Stimulated activated naive B cell treated with anti-CD40 and anti-IgM and Interleukin-4, amounts not matched to agents 10 μg/mL and 1 μg/mL and 100 μg/mL, for 72 hours (primary cell): Measurements from ENCODE around the gene FOXP1.

Source experiments
- ATAC-seq, 2 donors: fragments of 150-1000 bp; cut with Tn5 transposase; replicated peaks; 2 replicates each; pipeline ENCODE4 v1.10.0; 2021; ENCODE audit warnings: moderate library complexity in 1 of 2
- DNase-seq: peaks from one replicate; pipeline ENCODE4 v3.0.0; 2021
- H3K27ac Mint-ChIP-seq: one replicate; pipeline ENCODE4 v1.8.0; 2022; ENCODE audit warnings: mild to moderate bottlenecking, mixed read lengths
- H3K27me3 Mint-ChIP-seq, 2 donors: one replicate each; pipeline ENCODE4 v1.8.0; 2022; ENCODE audit warnings: mixed read lengths in 2 of 2
- H3K36me3 Mint-ChIP-seq, 2 donors: one replicate each; pipeline ENCODE4 v1.8.0; 2022; ENCODE audit warnings: mixed read lengths in 2 of 2, mild to moderate bottlenecking in 1 of 2
- H3K4me1 Mint-ChIP-seq, 2 donors: one replicate each; pipeline ENCODE4 v1.8.0; 2022; ENCODE audit warnings: mixed read lengths in 2 of 2, mild to moderate bottlenecking in 1 of 2
- H3K4me3 Mint-ChIP-seq, 2 donors: one replicate each; pipeline ENCODE4 v1.8.0; 2022; ENCODE audit warnings: mild to moderate bottlenecking in 2 of 2, mixed read lengths in 2 of 2, moderate library complexity in 1 of 2
- H3K9me3 Mint-ChIP-seq, 2 donors: one replicate each; pipeline ENCODE4 v1.8.0; 2022; ENCODE audit warnings: mixed read lengths in 2 of 2, mild to moderate bottlenecking in 1 of 2

Gene FOXP1

DNA sequence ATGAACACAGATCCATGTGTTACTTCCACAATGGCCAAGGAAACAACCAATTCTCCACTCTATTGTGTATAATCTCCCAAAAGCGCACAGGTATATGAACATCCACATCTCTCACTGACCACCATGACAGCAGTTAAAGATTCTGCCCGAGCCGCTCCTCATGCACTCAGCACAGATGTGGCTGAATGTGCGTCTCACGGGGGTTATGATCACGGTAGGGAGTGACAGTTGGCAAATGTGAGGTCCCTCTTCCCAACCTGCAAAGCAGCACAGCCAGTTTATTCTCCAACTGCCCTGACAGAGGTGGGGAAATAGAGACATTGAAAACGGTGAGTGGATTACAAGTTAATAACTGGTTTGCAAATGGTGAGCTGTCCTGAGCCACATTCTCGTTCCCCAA lies 17.6 kb downstream of the FOXP1 start:
- ATAC-seq (no peak), DNase-seq (no peak)
- Mint-ChIP-seq H3K4me1 (peaks cover 50 to 84% of the 10 kb centered on the region in 2 donors), H3K9me3 (no peaks in the 10 kb centered on the region), H3K27ac (no peak overlapping the region), H3K27me3 (no peaks in the 10 kb centered on the region), H3K36me3 (peaks cover 32 to 55% of the 10 kb centered on the region in 2 donors), H3K4me3 (no peak overlapping the region)

DNA sequence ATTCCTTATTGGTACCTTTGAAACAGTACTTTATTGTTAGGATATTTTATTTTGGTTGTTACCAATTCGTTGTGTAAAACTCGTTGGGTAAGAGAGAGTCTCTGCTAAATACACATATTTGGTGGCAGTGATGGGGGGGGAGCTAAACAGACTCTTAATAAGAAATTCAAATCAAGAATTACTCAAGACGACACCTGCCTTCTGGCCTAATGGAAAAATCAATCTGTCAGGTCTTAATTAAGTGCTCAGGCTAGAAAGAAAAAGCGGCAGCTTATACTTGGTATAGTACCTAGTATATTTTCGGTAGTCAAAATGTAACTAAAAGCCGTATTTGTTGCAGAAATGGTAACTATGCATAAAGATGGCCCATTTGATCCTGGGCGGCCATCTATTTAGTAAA lies 18.2 kb downstream of the FOXP1 start:
- peak overlapping the region; percentile 91 for H3K27ac Mint-ChIP-seq
- peaks cover 31 to 56% of the 10 kb centered on the region in 2 donors for H3K36me3 Mint-ChIP-seq
- no peaks in the 10 kb centered on the region for H3K27me3 Mint-ChIP-seq
- ATAC-seq = no peak
- H3K4me3 Mint-ChIP-seq = no peak overlapping the region
- no peak for DNase-seq
- peaks cover 52 to 86% of the 10 kb centered on the region in 2 donors for H3K4me1 Mint-ChIP-seq
- H3K9me3 Mint-ChIP-seq = no peaks in the 10 kb centered on the region

DNA sequence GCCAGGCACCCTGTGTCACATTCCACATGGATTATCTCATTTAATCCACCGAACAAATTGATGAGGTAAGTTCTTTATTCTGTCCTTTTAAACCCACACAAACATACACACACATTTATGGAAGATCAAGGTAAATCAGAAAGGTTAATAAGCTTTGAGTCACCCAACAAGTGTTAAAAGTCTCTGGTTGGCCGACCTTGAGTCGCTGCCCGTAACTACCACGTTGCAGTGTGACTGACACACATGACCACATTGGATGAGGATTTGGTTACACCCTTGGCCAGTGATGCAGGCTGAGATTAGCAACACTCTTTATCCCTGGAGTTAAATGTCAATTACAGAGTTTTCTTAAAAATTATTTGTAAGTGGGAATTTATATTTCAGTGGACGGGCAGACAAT lies 19.2 kb downstream of the FOXP1 start:
- DNase-seq (peak; percentile 25), ATAC-seq (peak; percentile 89 to 90)
- Mint-ChIP-seq H3K4me1 (peaks cover 56 to 83% of the 10 kb centered on the region in 2 donors), H3K27ac (peak overlapping the region; percentile 91), H3K27me3 (no peaks in the 10 kb centered on the region), H3K4me3 (peak overlapping the region; percentile 59 to 61), H3K36me3 (peaks cover 28 to 56% of the 10 kb centered on the region in 2 donors), H3K9me3 (no peaks in the 10 kb centered on the region)

DNA sequence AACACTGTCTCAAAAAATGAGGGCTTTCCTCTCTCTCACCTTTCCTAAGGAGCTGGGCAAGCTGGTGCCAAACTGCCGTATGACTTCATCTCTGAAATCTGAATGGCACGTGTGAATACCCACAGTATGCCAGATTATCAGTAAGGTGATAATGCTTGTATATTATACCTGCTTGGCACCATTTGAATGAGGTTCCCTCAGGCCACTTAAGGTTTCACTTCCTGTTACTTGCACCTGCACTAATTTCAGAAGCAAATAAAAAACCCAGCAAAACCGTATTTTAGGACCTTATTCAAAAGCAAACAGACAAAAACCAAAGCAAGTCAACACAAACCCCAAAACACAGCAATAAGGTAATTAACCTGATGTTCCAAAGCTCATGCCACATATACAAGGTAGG lies 19.7 kb downstream of the FOXP1 start:
- H3K4me1 Mint-ChIP-seq = peaks cover 54 to 81% of the 10 kb centered on the region in 2 donors
- peaks cover 25 to 54% of the 10 kb centered on the region in 2 donors for H3K36me3 Mint-ChIP-seq
- H3K9me3 Mint-ChIP-seq = no peaks in the 10 kb centered on the region
- ATAC-seq (peak; percentile 87), DNase-seq (peak; percentile 32)
- peak overlapping the region; percentile 59 to 61 for H3K4me3 Mint-ChIP-seq
- H3K27me3 Mint-ChIP-seq = no peaks in the 10 kb centered on the region
- H3K27ac Mint-ChIP-seq = peak overlapping the region; percentile 91

DNA sequence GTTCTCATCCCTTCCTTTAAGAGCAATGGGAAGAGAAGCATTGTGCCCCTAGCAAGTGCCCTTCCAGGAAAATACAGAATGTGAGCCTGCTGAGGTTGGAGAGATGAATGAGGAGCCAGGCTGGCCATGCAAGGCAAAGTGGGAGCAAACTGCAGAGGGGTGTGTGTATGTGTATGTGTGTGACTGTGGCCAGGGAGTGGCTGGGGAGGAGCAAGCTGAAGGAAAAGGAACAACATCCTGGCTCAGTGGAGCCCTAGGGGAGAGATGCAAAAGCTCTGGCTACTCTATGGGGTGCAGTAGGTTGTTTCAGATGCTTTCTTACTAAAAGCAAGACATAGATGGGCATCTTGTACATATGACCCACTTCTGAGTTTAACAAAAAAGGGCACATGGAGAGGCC lies 20.6 kb downstream of the FOXP1 start:
- Mint-ChIP-seq H3K36me3 (peaks cover 25 to 59% of the 10 kb centered on the region in 2 donors), H3K27me3 (no peaks in the 10 kb centered on the region), H3K4me3 (no peak overlapping the region), H3K4me1 (peaks cover 50 to 73% of the 10 kb centered on the region in 2 donors), H3K9me3 (no peaks in the 10 kb centered on the region), H3K27ac (no peak overlapping the region)
- ATAC-seq (no peak), DNase-seq (no peak)

DNA sequence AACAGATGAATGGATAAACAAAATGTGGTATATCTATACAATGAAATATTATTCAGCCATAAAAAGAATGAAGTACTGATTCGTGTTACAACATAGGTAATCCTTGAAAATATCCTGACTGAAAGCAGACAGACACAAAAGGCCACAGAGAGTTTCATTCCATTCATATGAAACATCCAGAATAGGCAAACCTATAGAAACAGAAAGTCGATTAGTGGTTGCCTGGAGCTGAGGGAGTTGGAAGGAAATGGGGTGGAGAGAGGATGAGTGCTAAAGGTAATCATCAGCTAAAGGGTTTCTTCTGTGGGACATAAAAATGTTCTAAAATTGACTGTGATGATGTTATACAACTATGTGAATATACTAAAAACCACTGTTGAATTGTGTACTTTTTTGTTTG lies 22.9 kb downstream of the FOXP1 start:
- Mint-ChIP-seq H3K36me3 (peaks cover 22 to 49% of the 10 kb centered on the region in 2 donors), H3K4me3 (no peak overlapping the region), H3K27me3 (no peaks in the 10 kb centered on the region), H3K27ac (no peak overlapping the region), H3K9me3 (no peaks in the 10 kb centered on the region), H3K4me1 (peaks cover 39 to 69% of the 10 kb centered on the region in 2 donors)
- ATAC-seq (no peak), DNase-seq (no peak)

DNA sequence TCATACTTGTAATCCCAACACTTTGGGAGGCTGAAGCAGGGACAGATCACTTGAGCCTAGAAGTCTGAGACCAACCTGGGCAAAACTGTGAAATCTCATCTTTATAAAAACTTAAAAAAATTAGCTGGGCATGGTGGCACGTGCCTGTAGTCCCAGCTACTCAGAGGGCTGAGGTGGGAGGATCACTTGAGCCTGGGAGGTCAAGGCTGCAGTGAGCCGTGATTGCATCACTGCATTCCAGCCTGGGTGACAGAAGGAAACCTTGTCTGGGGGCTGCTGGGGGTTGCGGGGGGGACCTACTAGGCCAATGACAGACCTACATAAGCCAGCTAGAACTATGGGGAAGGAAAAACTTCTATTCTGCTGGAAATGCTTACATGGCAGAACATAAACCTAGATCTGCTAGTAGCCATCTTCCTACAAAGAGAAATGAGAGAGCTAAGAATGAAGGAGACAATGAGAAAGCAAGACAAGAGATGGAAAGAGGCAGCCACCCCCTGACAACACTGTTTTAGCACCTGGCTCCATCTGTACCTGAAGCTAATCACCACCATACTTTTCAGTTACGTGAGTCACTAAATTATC lies 23.9 kb downstream of the FOXP1 start:
- Mint-ChIP-seq H3K4me3 (no peak overlapping the region), H3K9me3 (no peaks in the 10 kb centered on the region), H3K4me1 (peaks cover 34 to 66% of the 10 kb centered on the region in 2 donors), H3K27me3 (no peaks in the 10 kb centered on the region), H3K27ac (peak overlapping the region; percentile 56), H3K36me3 (peaks cover 20 to 39% of the 10 kb centered on the region in 2 donors)
- ATAC-seq (no peak), DNase-seq (no peak)

DNA sequence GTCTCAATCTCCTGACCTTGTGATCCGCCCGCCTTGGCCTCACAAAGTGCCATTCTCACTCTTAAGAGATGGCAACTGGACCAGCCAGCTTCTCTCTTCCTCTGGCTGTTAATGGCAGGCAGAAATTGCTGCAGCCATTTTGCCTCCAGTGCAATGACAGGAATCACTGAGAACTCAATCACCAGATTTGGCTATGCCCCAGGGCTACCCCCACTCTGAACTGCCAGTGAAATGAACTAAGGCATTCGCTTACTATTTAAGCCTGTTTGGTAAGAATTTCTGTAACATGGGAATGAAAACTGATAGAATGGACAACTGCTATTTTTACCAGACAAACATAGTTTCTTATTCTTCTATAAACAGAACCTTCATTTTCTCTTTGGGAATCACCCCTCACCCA lies 24.5 kb downstream of the FOXP1 start:
- Mint-ChIP-seq H3K27ac (peak overlapping the region; percentile 25), H3K36me3 (peaks cover 20 to 33% of the 10 kb centered on the region in 2 donors), H3K4me1 (peaks cover 28 to 60% of the 10 kb centered on the region in 2 donors)

DNA sequence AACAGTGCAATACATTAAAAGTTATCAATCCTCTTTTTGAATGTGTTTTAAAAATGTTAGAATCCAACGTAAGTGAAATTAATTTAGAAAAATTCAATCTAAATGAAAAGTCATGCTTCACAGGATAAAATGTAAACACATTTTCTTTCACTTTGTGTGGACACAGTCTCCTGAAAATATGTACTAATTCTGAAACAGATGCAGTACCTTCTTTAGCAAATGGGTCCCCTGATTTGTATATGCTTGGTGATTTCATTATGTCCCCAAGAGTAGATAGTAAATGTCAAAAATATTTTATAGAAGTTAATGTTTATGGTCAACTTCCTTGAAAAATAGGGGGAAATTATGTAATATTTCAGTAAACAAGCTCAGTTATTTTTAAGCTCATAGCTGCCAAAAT lies 28.9 kb downstream of the FOXP1 start:
- H3K4me3 Mint-ChIP-seq = peak overlapping the region in 1 of 2 donors; percentile 35
- peak; percentile 78 to 86 for ATAC-seq
- peaks cover 15 to 38% of the 10 kb centered on the region in 2 donors for H3K4me1 Mint-ChIP-seq
- H3K27me3 Mint-ChIP-seq = no peaks in the 10 kb centered on the region
- H3K9me3 Mint-ChIP-seq = no peaks in the 10 kb centered on the region
- no peak overlapping the region for H3K27ac Mint-ChIP-seq
- H3K36me3 Mint-ChIP-seq = peaks cover 9 to 18% of the 10 kb centered on the region in 2 donors
- DNase-seq = no peak

More for the DNA sequence above, 24.5 kb downstream of the FOXP1 start:
- ATAC-seq (no peak), DNase-seq (no peak)
- no peak overlapping the region for H3K4me3 Mint-ChIP-seq
- no peaks in the 10 kb centered on the region for H3K27me3 Mint-ChIP-seq
- no peaks in the 10 kb centered on the region for H3K9me3 Mint-ChIP-seq

DNA sequence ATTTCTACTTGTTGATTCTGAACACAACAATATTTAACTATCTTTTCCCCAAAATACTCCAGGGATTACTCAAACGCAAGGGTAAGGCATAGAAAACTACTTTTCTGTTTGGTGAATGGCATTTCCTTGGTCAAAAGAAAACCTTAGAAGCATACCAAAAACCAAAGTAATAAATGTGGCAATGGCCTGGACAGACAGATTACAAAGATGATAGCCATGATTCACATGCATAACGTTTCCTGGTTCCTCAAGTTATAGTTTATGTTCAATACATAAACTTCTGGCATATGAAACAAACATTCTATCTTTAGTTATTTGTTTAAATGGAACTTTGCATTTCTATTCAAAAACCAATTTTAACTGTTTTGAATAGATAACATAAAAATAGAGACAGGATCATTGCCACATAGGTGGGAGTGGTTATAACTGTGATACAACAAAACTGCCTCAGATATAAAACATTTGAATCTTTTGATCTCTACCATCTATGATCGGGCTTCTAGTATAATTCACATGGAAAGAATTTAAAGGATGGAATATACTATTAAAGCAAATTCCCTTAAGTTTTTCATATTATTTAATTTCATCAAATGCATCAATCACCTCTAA lies 32.1 kb downstream of the FOXP1 start:
- H3K4me1 Mint-ChIP-seq = peaks cover 25 to 47% of the 10 kb centered on the region in 2 donors
- no peak overlapping the region for H3K4me3 Mint-ChIP-seq
- peaks cover 4 to 12% of the 10 kb centered on the region in 2 donors for H3K36me3 Mint-ChIP-seq
- no peak overlapping the region for H3K27ac Mint-ChIP-seq
- no peaks in the 10 kb centered on the region for H3K9me3 Mint-ChIP-seq
- no peaks in the 10 kb centered on the region for H3K27me3 Mint-ChIP-seq
- DNase-seq (no peak), ATAC-seq (no peak)

DNA sequence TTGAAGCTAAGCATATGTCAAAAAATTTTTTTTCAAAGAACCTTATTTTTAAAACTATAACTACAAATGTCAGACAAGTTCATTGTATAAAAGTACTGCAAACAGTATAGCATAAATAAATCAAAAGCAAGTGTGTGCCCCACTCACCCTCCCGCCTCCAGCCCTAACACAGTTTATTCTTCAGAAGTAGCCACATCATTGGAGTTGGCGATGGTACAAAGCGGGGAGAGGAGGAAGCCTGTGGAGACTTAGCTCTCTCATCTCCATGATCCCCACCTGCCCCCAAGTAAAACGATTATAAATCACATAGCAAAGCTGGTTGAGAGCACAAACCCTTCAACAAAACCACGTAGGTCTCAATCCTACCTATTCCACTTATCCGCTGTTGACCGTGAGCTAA lies 33.6 kb downstream of the FOXP1 start:
- Mint-ChIP-seq H3K4me3 (no peak overlapping the region), H3K27ac (no peak overlapping the region), H3K27me3 (no peaks in the 10 kb centered on the region), H3K36me3 (peaks cover 6 to 12% of the 10 kb centered on the region in 2 donors), H3K9me3 (no peaks in the 10 kb centered on the region), H3K4me1 (peaks cover 26 to 44% of the 10 kb centered on the region in 2 donors)
- no peak for ATAC-seq
- no peak for DNase-seq

DNA sequence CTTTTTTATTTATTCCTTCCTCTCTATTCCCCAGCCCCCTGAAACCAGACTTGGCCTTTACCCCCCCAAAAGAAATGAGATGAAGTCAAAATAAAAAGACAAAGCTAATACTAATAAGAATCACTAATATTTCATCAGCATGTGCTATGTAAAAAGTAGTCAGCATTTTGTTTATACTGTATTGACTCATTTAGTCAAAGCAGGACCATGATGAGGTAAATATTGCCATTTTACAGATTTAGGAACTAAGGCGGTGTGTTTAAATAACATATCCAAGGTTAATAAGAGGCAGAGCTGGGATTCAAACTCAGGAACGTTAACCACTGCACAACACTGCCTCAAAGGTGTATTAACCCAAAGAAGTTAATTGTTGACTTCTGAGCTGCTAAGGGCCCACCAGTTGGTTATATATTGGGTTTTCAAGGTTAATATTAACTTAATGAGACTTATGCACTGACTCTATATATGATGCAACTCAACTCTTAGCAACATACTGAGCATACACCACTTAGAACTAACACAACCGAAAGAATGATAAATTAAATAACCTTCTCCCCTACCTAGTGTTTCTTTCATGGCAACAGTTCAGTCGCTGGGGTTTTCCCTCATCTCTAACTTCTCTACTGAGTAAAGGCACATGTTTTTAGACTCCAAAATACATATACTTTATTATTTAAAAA lies 34.7 kb downstream of the FOXP1 start:
- Mint-ChIP-seq H3K27ac (no peak overlapping the region), H3K4me1 (peaks cover 26 to 49% of the 10 kb centered on the region in 2 donors), H3K36me3 (peaks cover 6 to 12% of the 10 kb centered on the region in 2 donors)

DNA sequence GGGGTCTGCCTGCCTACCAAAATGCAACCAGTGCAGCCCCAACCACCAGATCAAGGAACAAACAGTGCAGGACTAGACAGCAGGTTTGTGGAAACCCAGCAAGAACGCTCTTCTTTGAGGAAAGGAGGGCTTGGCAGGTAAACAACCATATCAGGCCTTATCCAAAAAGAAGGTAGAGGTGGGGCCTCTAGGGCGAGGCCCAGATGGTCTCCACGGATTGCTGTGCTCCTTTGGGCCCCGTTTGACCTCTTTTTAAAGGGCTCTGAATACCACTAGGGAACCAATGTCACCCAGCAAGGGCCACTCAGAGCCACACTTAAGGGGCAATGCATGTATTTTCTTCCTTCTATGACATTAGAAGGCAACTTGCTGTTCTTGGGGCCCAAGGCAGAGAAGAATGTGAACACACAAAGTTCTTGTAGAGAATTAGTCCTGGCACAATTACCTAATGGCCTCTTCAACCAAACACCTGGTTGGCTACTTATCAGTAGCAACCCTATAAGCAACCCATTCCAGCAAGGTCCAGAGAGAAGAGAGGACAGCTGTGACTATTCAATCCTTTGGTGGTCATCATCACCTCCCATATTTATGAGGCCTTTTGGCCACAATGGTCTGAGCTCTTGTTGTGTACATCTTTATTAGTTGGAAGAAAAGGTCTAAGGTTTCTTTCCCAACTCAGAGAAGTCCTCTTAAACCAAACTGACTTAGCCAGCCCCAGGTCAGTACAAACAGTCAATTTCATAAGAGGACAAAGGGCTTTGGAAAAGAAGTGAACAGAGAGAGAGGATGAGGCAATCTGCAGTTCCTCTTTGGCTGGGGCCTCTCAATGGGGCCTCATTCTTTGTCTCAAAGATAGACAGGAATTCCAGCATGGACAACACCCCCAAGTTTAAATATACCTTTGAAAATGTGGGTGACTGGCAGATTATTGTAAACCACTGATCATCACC lies 36.0 kb downstream of the FOXP1 start:
- H3K27me3 Mint-ChIP-seq = no peaks in the 10 kb centered on the region
- H3K9me3 Mint-ChIP-seq = no peaks in the 10 kb centered on the region
- no peak for DNase-seq
- H3K36me3 Mint-ChIP-seq = peaks cover 6 to 12% of the 10 kb centered on the region in 2 donors
- ATAC-seq = no peak
- H3K4me1 Mint-ChIP-seq = peaks cover 37 to 63% of the 10 kb centered on the region in 2 donors
- no peak overlapping the region for H3K4me3 Mint-ChIP-seq
- H3K27ac Mint-ChIP-seq = no peak overlapping the region

More for the DNA sequence above, 34.7 kb downstream of the FOXP1 start:
- Mint-ChIP-seq H3K9me3 (no peaks in the 10 kb centered on the region), H3K27me3 (no peaks in the 10 kb centered on the region), H3K4me3 (peak overlapping the region in 1 of 2 donors; percentile 15)
- peak; percentile 96 to 97 for ATAC-seq
- DNase-seq = no peak

DNA sequence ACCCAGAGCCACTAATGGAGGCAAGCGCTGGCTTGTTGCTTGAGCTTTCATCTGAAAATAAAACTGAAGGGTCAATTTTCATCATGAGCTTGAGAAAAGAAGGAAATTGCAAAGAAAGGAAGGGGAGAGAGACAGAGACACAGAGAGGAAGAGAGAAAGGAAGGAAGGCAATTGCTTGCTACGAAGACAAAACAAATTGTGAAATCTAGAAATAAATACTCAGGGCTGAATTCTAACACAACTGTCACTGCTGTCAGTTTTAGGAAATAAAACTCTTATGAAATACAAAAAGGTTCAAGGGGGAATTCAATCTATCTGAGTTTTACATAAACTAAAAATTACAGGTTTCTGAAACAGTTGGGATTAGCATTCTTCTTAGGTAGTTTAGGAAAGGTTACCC lies 36.7 kb downstream of the FOXP1 start:
- ATAC-seq = no peak
- H3K27me3 Mint-ChIP-seq = no peaks in the 10 kb centered on the region
- no peak overlapping the region for H3K27ac Mint-ChIP-seq
- DNase-seq = no peak
- no peaks in the 10 kb centered on the region for H3K9me3 Mint-ChIP-seq
- H3K36me3 Mint-ChIP-seq = peaks cover 6 to 12% of the 10 kb centered on the region in 2 donors
- H3K4me1 Mint-ChIP-seq = peaks cover 41 to 67% of the 10 kb centered on the region in 2 donors
- H3K4me3 Mint-ChIP-seq = no peak overlapping the region
